NCI-H69 (cell line): Measurements from ENCODE around the gene KAT5.
A peak's percentile ranks its signal among the peaks of the same experiment; 100 is the strongest.
"Not testable (repeated sequence)": the region's sequence is repeated elsewhere in the genome, so short reads cannot be mapped to it uniquely, and the experiment has no call there.

Source experiments
- DNase-seq: peaks from one replicate; lab custom pipeline; 2025; lab: John Stamatoyannopoulos, UW

The KAT5 gene

GRCh38 chr11:65709661-65710060 is 2.4 kb upstream of the KAT5 start:
- DNase-seq, result no peak

- no peak for DNase-seq
These were observed 1.6 kb upstream of the KAT5 start for GRCh38 chr11:65710421-65710820.

DNA sequence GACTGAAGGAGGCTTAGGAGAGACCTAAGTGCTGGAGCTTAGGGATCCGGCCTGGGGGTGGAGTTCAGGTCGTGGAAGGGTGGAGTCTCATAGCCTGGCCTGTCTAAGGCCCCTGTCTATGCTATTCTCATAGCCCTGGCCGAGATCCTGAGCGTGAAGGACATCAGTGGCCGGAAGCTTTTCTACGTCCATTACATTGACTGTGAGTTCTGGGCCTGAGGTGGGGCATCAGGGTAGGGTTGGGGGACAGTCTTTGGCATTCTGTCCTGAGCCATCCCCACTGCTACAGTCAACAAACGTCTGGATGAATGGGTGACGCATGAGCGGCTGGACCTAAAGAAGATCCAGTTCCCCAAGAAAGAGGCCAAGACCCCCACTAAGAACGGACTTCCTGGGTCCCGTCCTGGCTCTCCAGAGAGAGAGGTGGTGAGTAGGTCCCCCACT is 603 bp downstream of the KAT5 start:
- DNase-seq, result no peak

DNA sequence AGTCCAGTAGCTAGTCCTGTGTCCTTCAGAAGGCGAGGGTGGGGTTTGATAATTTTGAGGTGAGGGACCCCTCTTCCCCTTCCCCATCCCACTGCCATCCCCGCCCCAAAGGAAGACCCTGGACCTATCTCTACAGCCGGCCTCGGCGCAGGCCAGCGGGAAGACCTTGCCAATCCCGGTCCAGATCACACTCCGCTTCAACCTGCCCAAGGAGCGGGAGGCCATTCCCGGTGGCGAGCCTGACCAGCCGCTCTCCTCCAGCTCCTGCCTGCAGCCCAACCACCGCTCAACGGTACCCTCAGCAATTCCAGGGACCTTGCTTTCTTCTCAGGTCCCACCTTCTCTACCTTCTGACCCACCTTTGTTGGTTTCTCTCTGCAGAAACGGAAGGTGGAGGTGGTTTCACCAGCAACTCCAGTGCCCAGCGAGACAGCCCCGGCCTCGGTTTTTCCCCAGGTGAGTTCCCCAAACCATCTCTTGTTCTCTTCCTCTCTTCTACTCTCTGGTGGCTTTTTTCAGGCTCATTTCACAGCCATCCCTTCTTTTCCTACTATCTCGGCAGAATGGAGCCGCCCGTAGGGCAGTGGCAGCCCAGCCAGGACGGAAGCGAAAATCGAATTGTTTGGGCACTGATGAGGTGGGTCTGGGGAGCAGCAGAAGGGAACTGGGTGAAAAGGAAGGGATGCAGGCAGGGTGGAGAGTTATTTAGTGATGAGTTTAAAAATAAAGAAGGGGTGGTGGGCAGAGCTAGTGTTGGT is 1.3 kb downstream of the KAT5 start:
- DNase-seq, result no peak

DNA sequence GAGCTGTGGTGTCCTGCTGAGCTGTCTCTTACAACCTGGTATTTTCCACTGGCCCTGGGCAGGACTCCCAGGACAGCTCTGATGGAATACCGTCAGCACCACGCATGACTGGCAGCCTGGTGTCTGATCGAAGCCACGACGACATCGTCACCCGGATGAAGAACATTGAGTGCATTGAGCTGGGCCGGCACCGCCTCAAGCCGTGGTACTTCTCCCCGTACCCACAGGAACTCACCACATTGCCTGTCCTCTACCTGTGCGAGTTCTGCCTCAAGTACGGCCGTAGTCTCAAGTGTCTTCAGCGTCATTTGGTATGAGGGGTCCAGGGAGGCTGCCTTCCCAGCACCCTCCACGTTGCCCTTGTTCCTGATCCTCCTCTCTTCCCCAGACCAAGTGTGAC is 2.4 kb downstream of the KAT5 start:
- DNase-seq, result no peak

- DNase-seq, result no peak
These were observed 4.2 kb downstream of the KAT5 start for GRCh38 chr11:65716302-65716701.

DNA sequence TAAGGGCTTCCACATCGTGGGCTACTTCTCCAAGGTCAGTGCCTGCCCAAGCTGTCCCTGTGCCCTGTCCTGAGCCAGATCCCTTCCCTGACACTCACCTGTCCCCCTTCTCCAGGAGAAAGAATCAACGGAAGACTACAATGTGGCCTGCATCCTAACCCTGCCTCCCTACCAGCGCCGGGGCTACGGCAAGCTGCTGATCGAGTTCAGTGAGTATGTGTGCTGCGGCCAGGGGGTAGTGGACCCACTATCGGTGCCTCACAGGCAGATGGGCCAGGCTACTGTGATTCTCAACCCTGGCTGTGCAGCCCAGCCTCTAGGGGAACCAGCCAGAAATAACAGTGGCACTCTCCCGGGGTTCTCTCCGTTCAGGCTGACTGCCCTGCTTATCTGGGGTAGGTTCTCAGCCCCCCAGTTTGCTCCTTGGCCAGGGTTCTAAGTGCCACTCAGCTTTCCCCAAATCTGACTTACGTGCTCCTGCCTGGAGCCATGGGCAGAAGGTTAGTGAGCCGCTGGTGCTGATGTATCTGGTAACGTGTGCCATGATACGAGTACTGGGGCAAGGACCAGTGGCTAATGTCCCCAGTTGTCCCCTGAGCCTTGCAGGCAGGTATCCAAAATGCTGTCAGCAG is 4.8 kb downstream of the KAT5 start:
- DNase-seq, result no peak

GRCh38 chr11:65717906-65718305 is 5.9 kb downstream of the KAT5 start:
- DNase-seq, result no peak

- DNase-seq, result no peak
These were observed 6.5 kb downstream of the KAT5 start for GRCh38 chr11:65718531-65718930.

GRCh38 chr11:65718964-65719492 is 7.0 kb downstream of the KAT5 start:
- DNase-seq, result no peak

DNA sequence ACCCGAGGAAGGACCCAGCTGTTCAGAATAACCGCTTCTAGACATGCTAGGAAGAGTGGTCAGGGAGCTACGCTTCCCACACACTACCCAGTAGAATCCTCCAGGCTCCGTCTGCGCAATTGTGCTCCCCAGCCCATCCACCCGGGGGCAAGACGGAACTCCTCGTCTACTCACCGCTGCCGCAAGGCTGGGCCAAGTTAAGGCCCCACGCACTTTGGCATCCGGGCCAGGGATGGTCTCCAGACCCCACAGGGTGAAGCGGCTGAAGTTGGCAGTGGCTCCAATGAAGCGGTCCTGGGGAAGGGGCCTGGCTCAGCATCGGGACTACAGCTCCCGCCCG is 7.8 kb downstream of the KAT5 start:
- peak; percentile 50 for DNase-seq

DNA sequence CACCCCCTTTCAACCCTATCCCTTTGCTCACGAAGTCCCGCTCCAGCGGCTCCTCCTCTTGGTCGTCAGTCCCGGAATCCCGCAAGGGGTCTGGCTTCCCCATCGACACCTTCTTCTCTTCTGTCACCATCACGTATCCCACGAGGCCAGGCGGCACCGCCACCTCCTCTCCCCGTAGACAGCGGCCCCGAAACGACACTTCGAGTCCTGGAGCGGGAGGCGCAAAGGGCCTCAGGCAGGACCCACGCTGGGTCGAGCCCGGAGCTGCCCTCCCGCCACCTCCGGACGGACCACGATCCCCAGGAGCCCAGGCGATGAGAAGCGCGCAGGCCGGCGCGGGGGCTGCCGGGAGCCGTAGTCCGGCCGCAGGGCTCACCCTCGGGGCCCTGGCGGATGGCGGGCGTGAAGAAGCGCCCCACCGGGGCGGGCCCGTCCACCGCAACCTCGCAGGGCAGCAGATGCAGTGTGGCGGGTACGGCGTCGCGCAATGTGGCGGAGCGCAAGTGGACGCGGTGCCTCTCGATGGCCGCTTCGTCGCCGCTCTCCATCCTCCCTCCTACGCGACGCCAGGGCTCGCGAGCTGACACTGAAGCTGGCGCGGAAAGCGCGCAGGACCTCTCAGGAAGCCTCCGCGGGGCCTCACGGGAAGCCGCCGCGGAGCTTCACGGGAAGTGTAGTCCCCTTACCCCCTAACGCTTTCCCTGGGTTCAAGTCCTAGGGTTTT is 8.3 kb downstream of the KAT5 start, which contains the start of gene RNASEH2C:
Gene RNASEH2C, minus strand, starts transcription at position 588 of the 724 bp plus-strand sequence. Its CDS starts 40 bp downstream, at position 548.
- DNase-seq, result peak; percentile 96

GRCh38 chr11:65722261-65722660 is 10.2 kb downstream of the KAT5 start:
- DNase-seq, result no peak

GRCh38 chr11:65726660-65727059 is 14.6 kb downstream of the KAT5 start:
- no peak for DNase-seq

- DNase-seq, result no peak
These were observed 15.8 kb downstream of the KAT5 start for GRCh38 chr11:65727865-65728264.

DNA sequence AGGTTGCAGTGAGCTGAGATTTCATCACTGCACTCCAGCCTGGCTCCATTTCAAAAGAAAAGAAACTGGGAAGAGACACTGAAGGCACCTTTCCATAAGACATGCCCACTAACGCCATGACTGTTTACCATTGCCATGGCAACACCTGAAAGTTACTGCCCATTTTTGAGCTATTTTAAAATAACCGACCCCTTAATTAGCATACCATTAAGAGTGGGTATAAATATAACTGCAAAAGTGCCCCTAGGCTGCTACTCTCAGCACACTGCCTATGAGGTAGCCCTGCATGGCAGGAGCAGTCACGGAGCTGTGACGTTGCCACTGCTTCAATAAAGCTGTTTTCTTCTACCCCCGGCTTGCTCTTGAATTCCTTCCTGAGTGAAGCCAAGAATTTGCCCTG is 18.4 kb downstream of the KAT5 start:
- DNase-seq, result peak; percentile 57

- not testable (repeated sequence) for DNase-seq
These were observed 23.1 kb downstream of the KAT5 start for GRCh38 chr11:65735111-65735510.

DNA sequence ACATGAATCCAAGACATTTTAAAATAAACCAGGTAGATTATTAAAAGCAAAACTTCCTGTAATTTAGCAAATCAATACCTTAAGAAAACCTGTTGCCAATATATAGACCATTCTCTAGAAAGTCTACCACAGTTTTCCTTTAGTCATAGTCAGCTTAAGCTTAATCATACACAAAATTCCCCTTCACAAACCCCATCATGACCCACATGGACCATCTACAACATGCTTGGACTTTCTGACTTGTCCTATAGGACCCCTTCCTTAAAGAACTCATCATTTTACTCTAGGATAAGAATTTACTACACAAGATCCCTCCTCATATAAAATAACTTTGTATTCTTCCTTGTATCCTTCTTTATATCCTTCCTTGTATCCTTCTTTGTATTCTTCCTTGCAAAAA is 24.8 kb downstream of the KAT5 start:
- DNase-seq, result no peak

DNA sequence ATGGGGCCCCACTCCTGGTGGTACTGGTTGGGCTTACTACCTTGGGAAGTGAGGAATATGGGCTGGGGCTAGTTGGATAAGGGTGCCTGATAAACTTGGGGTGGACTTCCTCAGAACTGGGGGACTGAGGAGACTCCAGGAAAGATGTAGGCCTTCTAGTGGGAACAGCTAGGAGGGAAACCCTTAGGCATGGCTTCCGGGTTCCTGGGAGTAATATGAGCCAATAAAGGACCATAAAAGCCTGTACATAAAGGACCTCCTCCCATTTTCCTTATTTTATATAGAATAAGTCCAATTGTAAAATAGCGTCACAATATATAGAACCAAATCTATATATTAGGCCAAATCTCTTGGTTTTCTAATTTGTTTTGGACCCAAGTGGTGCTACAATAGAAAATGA is 27.0 kb downstream of the KAT5 start:
- no peak for DNase-seq

DNA sequence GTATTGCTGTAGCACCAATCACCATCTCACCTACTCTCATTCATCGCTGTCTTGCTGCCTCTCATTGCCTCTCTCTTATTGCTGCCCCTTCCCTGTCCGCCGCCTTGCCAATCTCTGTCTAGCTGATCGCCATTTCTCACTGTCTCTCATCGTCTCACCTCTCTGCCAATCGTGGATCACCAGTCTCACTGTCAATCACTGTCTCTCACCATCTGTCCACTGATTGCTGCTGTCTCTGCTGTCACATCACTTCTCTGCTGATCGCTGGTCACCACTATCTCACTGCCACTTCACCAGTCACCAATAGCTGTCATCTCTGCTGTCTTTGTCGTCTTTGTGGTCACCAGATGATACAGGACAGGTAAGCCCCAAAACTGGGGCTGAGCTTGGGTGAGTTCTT is 29.1 kb downstream of the KAT5 start:
- DNase-seq, result no peak

DNA sequence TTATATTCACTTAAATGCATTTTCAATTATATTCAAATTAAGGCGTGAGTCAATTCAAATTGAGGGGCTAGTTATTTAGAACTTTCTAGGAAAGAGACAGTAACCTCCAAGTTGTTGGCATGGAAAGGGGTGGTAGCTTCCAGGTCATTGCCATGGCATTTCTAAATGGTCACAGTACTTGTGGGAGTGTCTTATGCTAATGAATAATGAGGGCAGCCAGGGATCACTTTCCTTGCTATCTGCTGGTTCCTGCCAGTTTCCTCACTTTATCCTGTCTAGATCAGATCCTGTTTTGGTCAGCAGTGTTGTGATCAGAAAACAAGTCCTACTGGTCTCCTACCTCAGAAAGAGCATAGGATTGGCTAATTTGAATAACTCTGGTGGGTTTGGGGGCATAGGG is 30.3 kb downstream of the KAT5 start:
- no peak for DNase-seq

DNA sequence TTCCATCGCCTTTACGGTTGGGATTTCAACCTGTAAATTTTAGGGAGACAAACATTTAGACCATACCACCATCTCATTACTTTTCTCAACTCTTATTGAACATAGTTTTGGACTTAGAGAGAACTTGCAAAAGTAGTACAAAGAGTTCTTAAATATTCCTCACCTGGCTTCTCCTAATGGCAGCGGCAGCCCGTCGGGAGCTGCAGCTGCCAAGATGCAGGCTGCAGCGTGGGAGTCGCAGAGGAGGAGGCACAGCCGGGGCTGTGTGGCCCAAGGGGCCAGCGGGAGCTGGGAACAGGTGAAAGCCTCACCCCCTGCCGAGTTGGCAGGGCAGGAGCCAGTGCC is 31.6 kb downstream of the KAT5 start:
- peak; percentile 17 for DNase-seq
